Glomerular endothelial cell (primary cell): ENCODE measurements around the gene IER2. TPM values are rescaled to one million over a fixed set of nuclear protein-coding genes. Genes with fewer than 3 reads are reported as not detected.
"Not testable (repeated sequence)": the region's sequence is repeated elsewhere in the genome, so short reads cannot be mapped to it uniquely, and the experiment has no call there.

Experiments
- DNase-seq: peaks from one replicate; pipeline ENCODE4 v3.0.0-alpha.2; 2011; ENCODE audit warnings: low read depth, low spot score; ENCODE audit errors: extremely low read depth
- total RNA-seq: library from RNA; depleted of rRNA; stranded (reverse); fragments of >200 nt; gene quantifications from 2 replicates; pipeline ENCODE4 v1.2.3, GENCODE V29; 2015

The IER2 gene
- total RNA-seq, 1 donor from 2014 or later, result 135 TPM

GRCh38 chr19:13162724-13163608, 12.8 kb downstream of the IER2 start:
- DNase-seq, result no peak

- no peak for DNase-seq
Measured at GRCh38 chr19:13163609-13164342, 13.6 kb downstream of the IER2 start.

- no peak for DNase-seq
Measured at GRCh38 chr19:13164343-13165161, 14.3 kb downstream of the IER2 start.

- no peak for DNase-seq
Measured at GRCh38 chr19:13165162-13165997, 15.2 kb downstream of the IER2 start.

GRCh38 chr19:13166151-13166550, 15.9 kb downstream of the IER2 start:
- DNase-seq, result not testable (repeated sequence)

- no peak for DNase-seq
Measured at GRCh38 chr19:13169769-13170168, 19.6 kb downstream of the IER2 start.

GRCh38 chr19:13171146-13171545, 20.9 kb downstream of the IER2 start:
- DNase-seq, result no peak

GRCh38 chr19:13172346-13173138, 22.3 kb downstream of the IER2 start:
- no peak for DNase-seq

GRCh38 chr19:13173139-13173737, 23.0 kb downstream of the IER2 start:
- DNase-seq, result no peak

- DNase-seq, result no peak
Measured at GRCh38 chr19:13176345-13176744, 26.1 kb downstream of the IER2 start.

GRCh38 chr19:13177584-13177983, 27.4 kb downstream of the IER2 start:
- DNase-seq, result not testable (repeated sequence)

- DNase-seq, result not testable (repeated sequence)
Measured at GRCh38 chr19:13178291-13178690, 28.1 kb downstream of the IER2 start.

GRCh38 chr19:13181747-13182388, 31.7 kb downstream of the IER2 start:
- no peak for DNase-seq

- not testable (repeated sequence) for DNase-seq
Measured at GRCh38 chr19:13184926-13185325, 34.7 kb downstream of the IER2 start.

GRCh38 chr19:13185763-13186657, 35.8 kb downstream of the IER2 start:
- not testable (repeated sequence) for DNase-seq

- DNase-seq, result not testable (repeated sequence)
Measured at GRCh38 chr19:13186688-13187087, 36.5 kb downstream of the IER2 start.

- no peak for DNase-seq
Measured at GRCh38 chr19:13187419-13187818, 37.2 kb downstream of the IER2 start.
